ENCODE measurements around the gene RUSC1. TPM values are rescaled to one million over a fixed set of nuclear protein-coding genes. Genes with fewer than 3 reads are reported as not detected.

Gene RUSC1
- total RNA-seq, 1 experiment from 2014 or later: 18.6 TPM

DNA sequence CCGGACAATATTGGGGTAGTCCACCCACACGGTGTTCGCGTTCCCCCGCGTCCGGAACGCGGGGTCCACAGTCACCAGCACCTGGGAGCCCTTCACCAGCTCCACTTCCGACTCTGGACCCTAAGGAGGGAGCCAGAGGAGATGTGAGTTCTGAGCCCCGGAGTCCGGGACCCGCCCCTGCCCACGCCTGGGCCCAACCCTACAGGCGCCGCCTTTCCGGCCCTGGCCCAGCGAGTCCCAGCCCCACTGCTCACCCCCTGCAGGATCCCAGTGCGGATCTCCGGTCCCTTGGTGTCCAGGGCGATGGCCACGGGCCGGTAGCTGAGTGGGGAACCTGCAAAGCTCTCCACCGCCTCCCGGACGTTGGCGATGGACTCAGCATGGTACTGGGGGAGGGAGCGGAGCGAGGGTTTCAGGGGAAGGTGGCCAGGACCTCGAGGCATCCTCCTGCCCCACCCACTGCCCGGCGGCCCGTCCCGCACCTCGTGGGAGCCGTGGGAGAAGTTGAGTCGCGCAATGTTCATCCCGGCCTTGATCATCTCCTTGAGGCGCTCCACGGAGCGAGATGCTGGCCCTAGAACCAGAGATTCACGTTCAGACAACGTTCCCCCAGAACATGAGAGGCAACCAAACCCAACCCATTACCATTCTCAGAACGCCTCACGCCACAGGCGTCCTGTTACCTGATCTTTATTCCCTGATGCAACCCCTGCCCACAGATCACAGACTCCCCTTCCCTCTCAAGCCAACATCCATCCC lies 25.3 kb upstream of the RUSC1 start:
- no peak for DNase-seq (ENCODE audit: low read depth)

DNA sequence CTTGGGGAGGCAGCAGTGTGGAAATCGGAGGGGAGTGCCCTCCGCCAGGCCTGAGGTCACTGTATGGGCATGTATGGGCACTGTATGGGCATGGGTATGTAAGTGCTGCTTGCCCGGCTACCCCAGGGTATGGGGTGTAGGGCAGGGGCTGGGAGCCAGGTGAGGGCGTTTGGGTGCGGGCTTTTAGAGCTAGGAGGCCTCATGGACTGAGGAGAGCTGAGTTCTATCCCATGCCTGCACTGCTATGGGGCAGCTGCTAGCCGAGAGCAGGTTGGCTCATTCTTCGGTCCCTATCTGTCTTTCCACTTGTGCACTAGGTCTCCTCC lies 24.8 kb upstream of the RUSC1 start:
- no peak for DNase-seq (ENCODE audit: low read depth)

DNA sequence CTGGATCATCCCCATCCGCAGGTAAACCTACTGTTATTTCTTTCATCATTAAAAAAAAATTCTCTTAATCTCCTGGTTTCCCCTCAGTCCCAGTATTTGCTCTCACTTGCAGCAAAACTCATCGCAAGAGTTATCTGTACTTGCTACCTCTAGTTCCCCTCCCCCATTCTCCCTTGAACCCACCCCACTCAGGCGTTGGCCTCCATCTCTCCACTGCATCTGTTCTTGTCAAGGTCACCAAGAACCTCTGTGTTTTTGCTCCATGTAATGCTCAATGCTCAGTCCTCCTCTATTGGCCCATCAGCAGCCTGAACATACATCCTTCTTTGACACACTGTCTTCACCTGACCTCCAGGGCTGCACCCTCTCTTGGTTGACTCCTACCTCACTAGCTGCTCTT lies 24.0 kb upstream of the RUSC1 start:
- no peak for DNase-seq (ENCODE audit: low read depth)

DNA sequence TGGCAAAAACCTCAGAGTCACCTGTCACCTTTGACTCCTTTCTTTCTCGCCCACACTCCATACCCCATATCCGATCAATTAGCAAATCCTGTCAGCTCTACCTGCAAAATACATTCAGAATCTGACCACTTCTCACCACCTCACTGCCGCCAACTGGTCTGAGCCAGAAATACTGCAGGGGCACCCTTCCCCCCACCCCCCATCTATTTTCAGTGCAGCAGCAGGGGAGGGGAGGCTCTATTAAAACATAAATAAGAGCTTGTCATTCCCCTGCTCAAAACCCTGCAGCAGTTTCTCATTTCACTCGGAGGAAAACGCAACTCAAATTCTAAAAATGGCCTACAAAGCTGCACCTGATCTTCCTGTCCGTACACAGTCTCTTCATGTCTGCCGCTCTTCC lies 23.3 kb upstream of the RUSC1 start:
- DNase-seq (ENCODE audit: low read depth): no peak

DNA sequence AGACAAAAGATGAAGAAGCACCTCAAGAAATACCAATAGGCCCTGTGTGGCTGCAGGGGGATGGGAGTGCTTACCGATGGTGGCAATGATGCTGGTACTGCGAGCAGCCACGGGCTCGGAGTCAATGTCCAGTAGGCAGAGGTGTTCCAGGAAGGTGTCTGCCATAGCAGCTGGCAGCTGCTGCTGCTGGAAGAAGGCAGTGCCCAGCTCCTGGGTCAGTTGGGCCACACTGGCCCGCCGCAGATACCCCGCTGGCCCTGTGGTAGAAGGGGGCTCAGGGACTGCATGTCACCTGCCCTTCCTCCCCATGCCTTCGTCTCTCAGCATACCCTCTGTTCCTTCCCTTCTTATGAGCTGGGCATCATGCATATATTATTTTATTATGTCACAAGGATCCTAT lies 20.7 kb upstream of the RUSC1 start:
- no peak for DNase-seq (ENCODE audit: low read depth)

DNA sequence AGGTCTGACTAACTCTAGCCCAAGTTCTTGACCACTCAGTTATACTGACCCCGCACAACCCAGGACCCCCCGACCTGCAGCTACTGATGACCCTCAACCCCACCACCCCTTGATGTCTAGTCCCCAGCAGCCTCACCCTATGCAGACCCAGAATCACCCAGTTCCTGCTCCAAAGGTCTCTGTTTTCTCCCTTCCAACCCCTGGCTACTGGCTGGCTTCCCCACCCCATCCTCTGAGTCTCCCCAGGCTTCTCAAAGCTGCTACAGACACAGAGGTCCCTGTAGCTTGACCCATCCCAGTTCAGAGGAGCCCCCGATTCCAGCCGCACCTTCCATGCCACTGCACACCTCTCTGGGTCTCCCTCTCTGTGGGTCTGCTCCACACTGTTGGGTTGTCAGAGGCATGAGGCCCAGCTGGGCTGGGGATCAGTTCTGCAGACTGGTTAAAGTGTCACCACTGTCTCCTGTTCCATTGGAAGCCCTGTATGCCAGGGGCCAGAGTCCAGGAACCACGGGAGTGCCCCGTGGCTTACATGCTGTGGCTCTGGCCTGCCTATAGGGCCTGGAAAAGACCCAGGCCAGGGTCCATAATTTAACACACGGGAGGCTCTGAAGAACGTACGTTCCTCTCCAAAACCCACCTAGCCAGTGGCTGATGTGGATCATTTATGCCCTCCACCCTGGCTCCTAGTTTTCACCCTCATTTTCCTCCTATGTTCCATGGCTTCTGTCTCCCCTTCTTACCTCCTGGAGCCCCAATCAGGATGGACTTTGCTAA lies 20.0 kb upstream of the RUSC1 start:
- no peak for DNase-seq (ENCODE audit: low read depth)

DNA sequence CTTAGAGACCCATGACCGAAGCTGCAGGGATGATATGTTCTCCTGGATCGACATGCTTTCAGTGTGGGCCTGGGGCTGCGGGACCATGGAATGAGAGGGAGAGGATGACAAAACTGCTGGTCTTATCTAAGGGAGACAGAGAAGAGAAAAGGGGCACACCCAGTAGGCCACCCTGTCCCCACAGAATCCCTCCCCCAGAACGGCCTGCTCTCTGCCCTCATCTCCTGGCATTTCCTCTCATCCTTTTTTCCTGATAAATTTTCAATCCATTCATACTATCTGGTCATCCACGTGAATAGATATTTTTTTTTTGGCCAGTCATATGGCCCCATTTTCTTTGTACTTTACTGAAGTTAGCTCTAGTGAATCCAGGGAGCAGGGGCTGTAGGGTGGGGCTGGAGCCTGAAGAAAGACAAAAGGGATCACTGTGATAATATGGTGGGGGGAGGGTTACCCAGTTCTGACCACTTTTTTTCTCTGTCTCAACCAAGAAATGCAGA lies 19.3 kb upstream of the RUSC1 start, which contains the start of gene PKLR:
TSS of gene PKLR (minus strand) at position 97 of the 500 bp plus-strand sequence. CDS start at position 54, 43 bp downstream.
- no peak for DNase-seq (ENCODE audit: low read depth)

DNA sequence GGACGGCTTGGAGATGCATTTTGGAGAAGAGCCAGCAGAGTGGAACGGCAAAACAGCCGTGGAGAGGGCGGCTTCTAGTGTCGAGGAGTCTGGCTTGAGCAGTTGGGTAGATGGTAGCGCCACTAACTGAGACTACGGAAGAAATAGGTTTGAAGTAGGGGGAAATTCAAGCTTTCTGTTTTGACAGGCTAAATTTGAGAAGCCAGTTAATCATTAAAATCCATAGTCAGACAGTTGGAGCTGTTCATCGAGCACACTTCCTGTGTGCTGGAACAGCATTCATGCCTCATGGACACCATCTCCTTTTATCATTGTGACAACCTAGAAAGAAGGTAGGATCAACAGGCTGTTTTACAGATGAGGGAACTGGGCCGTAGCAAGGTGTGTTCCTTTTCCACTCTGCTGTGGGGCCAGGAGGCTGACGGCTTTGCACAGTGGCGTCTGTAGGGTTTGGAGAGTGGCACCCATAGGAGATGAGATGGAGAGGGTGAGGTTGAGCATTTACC lies 16.1 kb upstream of the RUSC1 start:
- DNase-seq (ENCODE audit: low read depth): no peak

DNA sequence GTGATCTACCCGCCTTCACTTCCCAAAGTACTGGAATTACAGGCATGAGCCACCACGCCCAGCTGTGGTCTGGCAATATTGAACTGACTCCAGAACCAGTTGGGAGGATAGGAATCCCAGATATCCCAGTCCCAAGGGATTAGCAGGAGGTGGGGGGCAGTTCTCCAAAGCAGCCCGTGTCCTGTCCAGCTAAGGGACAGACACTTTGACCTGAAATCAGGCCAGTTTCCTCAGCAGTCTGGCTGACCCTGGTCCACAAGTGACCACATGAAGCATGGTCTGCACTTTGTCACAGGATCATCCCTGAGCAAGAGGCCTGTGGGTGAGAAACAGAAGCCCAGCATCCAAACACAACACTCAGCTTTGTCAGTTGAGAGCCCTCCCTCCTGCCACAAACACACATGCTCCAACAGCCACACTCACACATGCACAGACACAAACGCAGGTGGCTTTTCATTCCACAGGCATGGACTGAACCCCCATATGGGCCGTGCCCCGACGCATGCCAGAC lies 14.8 kb upstream of the RUSC1 start:
- DNase-seq (ENCODE audit: low read depth): no peak

DNA sequence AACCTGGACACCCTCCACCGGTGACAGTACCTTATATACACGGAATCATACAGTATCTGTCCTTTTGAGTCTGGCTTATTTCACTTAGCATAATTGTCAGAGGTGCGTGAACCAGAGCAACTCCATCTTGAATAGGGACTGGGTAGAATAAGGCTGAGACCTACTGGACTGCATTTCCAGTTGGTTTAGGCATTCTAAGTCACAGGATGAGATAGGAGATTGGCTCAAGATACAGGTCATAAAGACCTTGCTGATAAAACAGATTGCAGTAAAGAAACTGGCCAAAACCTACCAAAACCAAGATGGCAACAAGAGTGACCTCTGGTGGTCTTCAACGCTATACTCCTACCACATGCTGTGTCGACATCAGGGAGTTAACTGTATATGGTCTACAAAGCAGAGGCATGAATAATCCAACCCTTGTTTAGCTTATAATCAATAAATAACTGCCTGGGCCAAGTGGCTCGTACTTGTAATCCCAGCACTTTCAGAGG lies 13.4 kb upstream of the RUSC1 start:
- peak; percentile 44 for DNase-seq (ENCODE audit: low read depth)

DNA sequence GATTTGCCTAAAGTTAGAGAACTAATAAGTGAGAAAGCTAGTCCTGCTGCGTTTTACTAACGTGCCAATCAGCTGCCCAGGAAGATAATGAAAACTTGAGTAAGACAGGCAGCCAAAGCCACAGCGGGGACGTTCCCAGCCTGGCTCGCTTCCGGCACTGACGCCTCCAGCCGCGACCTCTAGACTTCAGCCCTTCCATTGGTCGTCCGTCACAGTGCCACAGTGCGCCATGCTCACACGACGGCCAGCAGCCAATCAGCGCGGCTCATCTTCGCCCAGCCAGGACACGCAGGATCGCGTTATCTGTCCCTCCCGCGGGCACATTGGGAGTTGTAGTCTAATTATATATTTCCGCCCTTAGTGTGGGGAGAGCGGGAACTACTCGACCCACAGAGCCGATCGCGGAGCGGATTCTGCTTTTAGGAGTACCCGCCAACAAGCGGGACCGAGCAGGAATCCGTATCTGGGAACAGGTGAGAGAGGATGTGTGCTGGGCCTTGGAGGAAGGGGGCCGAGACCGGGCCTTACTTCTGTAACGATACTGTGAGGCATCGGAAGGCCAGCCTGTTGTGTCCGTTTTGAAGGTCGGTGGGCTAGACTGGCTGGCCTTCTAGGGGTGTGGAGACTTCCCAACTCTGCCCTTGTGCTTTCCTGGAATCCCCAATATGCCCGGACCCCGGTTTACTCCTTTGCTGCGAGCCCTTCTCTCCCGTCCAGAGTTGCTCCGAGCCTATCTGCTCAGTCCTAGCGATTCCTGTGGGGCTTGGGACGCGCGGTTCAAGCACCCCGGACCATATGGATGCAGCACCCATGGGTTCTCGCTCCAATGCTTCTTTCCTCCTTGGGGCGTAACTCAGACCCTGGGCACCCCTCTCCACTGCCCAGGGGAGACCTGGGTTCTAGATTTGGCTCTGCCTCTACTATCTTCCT lies 11.9 kb upstream of the RUSC1 start, which contains the start of gene FDPS:
TSS of gene FDPS (plus strand) at position 374 of the 930 bp plus-strand sequence. CDS start 924 bp downstream, outside the sequence.
- peak; percentile 100 for DNase-seq (ENCODE audit: low read depth)

DNA sequence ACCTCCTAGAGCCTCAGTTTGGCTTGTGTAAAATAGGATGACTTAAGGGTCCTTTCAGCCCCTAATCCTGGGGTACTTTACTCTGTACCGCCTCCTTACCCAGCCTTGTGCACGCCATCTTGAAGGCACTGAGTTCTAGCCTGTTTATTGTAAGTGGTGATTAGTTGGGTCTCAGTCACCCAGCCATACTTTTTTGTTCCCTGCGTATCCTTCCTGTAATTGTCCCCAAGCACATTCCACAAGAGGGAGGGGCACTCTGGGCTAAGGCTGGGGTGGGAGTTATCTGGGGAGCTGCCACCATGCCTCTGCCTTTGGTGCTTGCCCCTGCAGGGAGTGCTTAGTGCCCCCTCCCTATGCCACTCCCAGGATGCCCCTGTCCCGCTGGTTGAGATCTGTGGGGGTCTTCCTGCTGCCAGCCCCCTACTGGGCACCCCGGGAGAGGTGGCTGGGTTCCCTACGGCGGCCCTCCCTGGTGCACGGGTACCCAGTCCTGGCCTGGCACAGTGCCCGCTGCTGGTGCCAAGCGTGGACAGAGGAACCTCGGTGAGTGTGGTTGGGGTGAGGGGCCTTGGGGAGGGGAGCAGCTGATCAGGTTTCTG lies 11.2 kb upstream of the RUSC1 start:
- DNase-seq (ENCODE audit: low read depth): no peak

DNA sequence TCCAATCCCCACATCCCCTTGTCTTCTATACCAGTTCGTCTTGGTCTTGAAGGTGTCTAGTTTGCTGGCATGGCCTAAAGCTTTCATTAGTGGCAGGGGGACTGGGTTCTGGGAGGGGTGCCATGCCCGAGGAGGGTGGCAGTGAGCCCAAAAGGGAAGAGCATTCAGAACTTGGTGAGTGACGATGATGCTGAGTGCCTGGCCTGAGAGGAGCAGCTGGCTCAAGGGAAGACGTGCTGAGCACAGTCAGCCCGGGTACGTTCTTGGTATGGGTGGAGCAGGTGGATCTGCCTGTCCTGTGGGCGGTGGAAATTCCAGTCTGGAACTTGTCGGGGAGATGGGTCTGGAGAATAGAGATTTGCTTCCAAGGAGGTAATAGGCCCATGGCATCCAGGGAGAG lies 7.4 kb upstream of the RUSC1 start:
- DNase-seq (ENCODE audit: low read depth): no peak

DNA sequence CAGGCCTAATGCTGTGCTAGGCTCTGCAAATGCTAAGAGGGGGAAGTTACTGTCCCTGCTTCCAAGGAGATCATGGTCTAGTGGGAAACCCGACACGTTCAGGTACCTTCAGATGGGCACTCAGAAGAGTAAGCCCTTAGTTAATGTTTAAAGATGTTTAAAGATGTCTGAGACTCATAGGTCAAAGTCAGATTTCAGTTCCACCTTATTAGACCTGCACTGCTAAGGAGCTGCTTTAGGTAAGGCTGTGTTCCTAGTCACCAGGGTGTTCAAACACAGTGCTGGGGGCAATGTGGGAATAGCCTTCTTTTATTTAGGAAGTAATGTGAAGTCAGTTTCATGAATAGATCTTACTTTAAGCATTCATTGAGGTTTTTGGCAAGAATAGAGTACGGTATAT lies 3.8 kb upstream of the RUSC1 start:
- DNase-seq (ENCODE audit: low read depth): no peak

DNA sequence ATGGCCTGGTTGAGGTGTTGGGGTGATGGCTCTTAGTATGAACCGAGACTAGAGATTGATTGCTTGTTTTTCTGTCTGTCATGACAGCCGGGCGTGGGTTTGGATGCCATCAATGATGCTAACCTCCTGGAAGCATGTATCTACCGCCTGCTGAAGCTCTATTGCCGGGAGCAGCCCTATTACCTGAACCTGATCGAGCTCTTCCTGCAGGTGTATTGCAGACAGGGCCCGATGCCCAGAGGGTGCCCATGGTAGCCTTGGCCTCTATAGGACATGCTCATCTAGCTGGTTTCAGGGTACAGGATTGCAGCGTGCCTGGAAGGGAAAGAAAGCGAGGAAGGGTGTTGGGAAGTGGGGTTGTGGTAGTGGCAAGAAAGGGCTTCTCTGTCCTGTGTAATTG lies 2.6 kb upstream of the RUSC1 start:
- no peak for DNase-seq (ENCODE audit: low read depth)

DNA sequence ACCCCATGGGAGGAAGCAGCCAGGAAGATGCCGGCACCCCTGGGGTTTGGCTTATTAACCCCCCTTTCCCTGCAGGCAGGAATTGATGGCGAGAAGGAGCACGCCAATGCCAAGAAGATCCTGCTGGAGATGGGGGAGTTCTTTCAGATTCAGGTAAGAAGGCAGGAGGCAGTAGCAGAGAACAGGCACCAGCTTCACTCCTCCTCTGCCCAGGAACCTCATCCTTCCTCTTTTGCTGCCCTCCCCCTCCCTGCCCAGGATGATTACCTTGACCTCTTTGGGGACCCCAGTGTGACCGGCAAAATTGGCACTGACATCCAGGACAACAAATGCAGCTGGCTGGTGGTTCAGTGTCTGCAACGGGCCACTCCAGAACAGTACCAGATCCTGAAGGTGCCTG lies 1.2 kb upstream of the RUSC1 start:
- DNase-seq (ENCODE audit: low read depth): no peak

DNA sequence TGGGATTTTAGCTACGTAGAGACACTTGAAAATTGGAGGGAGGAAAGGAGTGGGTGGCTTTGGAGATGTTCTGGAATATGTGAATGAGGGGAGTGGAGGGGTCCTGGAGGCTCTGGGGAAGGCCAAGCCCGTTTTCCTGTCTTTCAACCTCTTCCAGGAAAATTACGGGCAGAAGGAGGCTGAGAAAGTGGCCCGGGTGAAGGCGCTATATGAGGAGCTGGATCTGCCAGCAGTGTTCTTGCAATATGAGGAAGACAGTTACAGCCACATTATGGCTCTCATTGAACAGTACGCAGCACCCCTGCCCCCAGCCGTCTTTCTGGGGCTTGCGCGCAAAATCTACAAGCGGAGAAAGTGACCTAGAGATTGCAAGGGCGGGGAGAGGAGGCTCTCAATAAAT lies 442 bp upstream of the RUSC1 start:
- no peak for DNase-seq (ENCODE audit: low read depth)

DNA sequence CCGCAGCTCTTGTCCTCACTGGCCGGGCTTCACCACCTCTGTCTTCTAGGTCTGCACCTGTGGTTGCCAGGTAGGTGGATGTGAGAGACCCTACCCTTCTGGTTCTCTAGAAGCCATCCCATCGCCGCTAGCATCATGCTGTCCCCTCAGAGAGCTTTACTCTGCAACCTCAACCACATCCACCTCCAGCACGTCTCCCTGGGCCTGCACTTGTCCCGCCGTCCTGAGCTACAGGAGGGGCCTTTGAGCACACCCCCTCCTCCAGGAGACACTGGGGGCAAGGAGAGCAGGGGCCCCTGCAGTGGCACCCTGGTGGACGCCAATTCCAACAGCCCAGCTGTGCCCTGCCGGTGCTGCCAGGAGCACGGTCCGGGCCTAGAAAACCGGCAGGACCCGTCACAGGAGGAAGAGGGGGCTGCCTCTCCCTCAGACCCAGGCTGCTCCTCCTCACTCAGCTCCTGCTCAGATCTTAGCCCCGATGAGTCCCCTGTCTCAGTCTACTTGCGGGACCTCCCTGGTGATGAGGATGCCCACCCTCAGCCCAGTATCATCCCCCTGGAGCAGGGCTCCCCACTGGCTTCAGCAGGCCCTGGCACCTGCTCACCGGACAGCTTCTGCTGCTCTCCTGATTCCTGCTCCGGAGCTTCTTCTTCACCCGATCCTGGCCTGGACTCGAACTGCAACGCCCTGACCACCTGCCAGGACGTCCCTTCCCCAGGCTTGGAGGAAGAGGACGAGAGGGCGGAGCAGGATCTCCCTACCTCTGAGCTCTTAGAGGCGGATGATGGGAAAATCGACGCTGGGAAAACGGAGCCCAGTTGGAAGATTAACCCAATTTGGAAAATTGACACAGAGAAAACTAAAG lies 1.2 kb downstream of the RUSC1 start:
- DNase-seq (ENCODE audit: low read depth): peak; percentile 15

DNA sequence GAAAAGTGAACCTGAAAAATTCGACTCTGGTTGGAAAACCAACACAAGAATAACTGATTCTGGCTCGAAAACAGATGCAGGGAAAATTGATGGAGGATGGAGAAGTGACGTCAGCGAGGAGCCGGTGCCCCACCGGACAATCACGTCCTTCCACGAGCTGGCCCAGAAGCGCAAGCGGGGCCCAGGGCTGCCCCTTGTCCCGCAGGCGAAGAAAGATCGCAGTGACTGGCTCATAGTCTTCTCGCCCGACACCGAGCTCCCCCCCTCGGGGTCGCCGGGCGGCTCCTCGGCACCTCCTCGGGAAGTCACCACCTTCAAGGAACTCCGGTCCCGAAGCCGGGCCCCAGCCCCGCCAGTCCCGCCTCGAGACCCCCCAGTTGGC lies 1.9 kb downstream of the RUSC1 start:
- peak; percentile 43 for DNase-seq (ENCODE audit: low read depth)
